Measurements from ENCODE around the gene ANKRD55.

DNA sequence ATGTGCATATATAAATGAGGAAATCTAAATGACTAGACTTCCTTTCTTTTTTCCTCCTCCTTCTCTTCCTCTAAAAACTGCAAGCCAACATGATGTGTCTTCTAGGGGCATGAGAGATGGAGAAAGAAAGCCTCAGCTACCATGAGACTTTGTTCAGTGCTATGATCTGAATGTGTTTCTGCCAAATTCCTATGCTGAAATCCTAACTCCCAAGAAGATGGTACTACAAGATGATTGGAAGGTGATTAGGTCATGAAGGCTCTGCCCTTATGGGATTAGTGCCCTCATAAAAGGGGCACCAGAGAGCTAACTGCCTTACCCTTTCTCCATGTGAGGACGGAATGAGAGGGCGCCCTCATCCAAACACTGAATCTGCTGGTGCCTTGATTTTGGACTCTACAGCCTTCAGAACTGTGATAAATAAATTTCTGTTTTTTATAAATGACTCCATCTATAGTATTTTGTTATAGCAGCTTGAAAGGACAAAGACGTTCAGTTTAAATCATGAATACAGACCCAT is 166.1 kb downstream of the ANKRD55 start:
- no peak for TF ChIP-seq POLR2AphosphoS5 (IDR thresholded peaks at IDR 0.05)
- no peak for TF ChIP-seq POLR2A (IDR thresholded peaks at IDR 0.05)
